Natural killer cell (primary cell): ENCODE data around the gene SPPL2A. TPM values are rescaled to one million over a fixed set of nuclear protein-coding genes. Genes with fewer than 3 reads are reported as not detected.

Source experiments
- ATAC-seq, 3 donors: fragments of 150-1000 bp in 2 of 3; fragments of 200-7000 bp in 1 of 3; cut with Tn5 transposase; 1 replicate in 1 of 3; 2 replicates in 2 of 3; pipeline ENCODE4 v1.10.0; 2021; ENCODE audit warnings: mild to moderate bottlenecking in 2 of 3, moderate library complexity in 2 of 3
- DNase-seq, 2 donors: peaks; one replicate each; pipeline versions ENCODE4 v3.0.0 to v3.0.0-alpha.2; 2013 to 2021; ENCODE audit warnings: mixed read lengths in 1 of 2
- H3K27ac ChIP-seq: one replicate; pipeline ENCODE4 v1.5.1; 2013; ENCODE audit warnings: mild to moderate bottlenecking, low read length
- H3K27me3 ChIP-seq: one replicate; pipeline ENCODE4 v1.6.1; 2013; ENCODE audit warnings: low read length; ENCODE audit not compliant: control insufficient read depth, insufficient read depth
- H3K36me3 ChIP-seq: one replicate; pipeline ENCODE4 v1.6.1; 2013; ENCODE audit warnings: low read length; ENCODE audit not compliant: control insufficient read depth, insufficient read depth
- H3K4me1 ChIP-seq: one replicate; pipeline ENCODE4 v1.6.1; 2013; ENCODE audit warnings: low read length; ENCODE audit not compliant: control insufficient read depth, insufficient read depth
- H3K4me3 ChIP-seq: one replicate; pipeline ENCODE4 v1.5.1; 2013; ENCODE audit warnings: low read length
- H3K9me3 ChIP-seq: one replicate; pipeline ENCODE4 v1.6.1; 2013; ENCODE audit warnings: low read length; ENCODE audit not compliant: control insufficient read depth, insufficient read depth
- H3K27ac Mint-ChIP-seq, 2 donors: one replicate each; pipeline ENCODE4 v1.8.0; 2022; ENCODE audit warnings: mild to moderate bottlenecking in 2 of 2, mixed read lengths in 2 of 2, moderate library complexity in 1 of 2
- H3K27me3 Mint-ChIP-seq, 2 donors: one replicate each; pipeline ENCODE4 v1.8.0; 2022; ENCODE audit warnings: low read depth in 2 of 2, mixed read lengths in 2 of 2
- H3K36me3 Mint-ChIP-seq: one replicate; pipeline ENCODE4 v1.8.0; 2022; ENCODE audit warnings: mixed read lengths
- H3K4me1 Mint-ChIP-seq, 2 donors: one replicate each; pipeline ENCODE4 v1.8.0; 2022; ENCODE audit warnings: mixed read lengths in 2 of 2
- H3K4me3 Mint-ChIP-seq: one replicate; pipeline ENCODE4 v1.8.0; 2022; ENCODE audit warnings: mild to moderate bottlenecking, moderate library complexity, mixed read lengths
- H3K9me3 Mint-ChIP-seq, 2 donors: one replicate each; pipeline ENCODE4 v1.8.0; 2022; ENCODE audit warnings: mixed read lengths in 2 of 2
- WGBS: methylation state at CpG from one replicate; pipeline ENCODE4 v1.1.7; 2013; ENCODE audit warnings: missing lambda C conversion rate; ENCODE audit not compliant: insufficient coverage; 5-methylcytosine and 5-hydroxymethylcytosine counted together
- intact Hi-C: fragments of 100-400 bp; cut with micrococcal nuclease; formaldehyde crosslinking; loops from one replicate; pipeline ENCODE4 v1.14.2; 2022
- total RNA-seq, 4 donors: library from RNA; stranded (reverse); fragments of 120-200 nt in 1 of 4; gene quantifications; one replicate each; pipeline versions ENCODE4 v1.2.3 to v1.2.4, GENCODE V29; 2013 to 2022
- TF ChIP-seq, protein P1 (sequence below): fragments of 200-600 bp; IDR thresholded peaks from one replicate; pipeline ENCODE4 v1.8.0; 2022; ENCODE audit warnings: antibody characterized with exemption

SPPL2A gene
- total RNA-seq, 3 donors from 2014 or later (not counting 1 experiment from before 2014, with no cell fraction given): 104 to 122 (median 120) TPM

- Histone ChIP-seq H3K4me3 (no peak overlapping the region), H3K27ac (no peak overlapping the region), H3K27me3 (no peaks in the 10 kb centered on the region), H3K4me1 (no peaks in the 10 kb centered on the region), H3K36me3 (no peaks in the 10 kb centered on the region), H3K9me3 (no peaks in the 10 kb centered on the region)
- Mint-ChIP-seq H3K27ac (no peak overlapping the region), H3K27me3 (peaks cover 0 to 6% of the 10 kb centered on the region in 2 donors), H3K36me3 (no peaks in the 10 kb centered on the region), H3K9me3 (no peaks in the 10 kb centered on the region), H3K4me1 (no peaks in the 10 kb centered on the region), H3K4me3 (no peak overlapping the region)
- DNase-seq (no peak), ATAC-seq (no peak)
- TF ChIP-seq, protein P1, sequence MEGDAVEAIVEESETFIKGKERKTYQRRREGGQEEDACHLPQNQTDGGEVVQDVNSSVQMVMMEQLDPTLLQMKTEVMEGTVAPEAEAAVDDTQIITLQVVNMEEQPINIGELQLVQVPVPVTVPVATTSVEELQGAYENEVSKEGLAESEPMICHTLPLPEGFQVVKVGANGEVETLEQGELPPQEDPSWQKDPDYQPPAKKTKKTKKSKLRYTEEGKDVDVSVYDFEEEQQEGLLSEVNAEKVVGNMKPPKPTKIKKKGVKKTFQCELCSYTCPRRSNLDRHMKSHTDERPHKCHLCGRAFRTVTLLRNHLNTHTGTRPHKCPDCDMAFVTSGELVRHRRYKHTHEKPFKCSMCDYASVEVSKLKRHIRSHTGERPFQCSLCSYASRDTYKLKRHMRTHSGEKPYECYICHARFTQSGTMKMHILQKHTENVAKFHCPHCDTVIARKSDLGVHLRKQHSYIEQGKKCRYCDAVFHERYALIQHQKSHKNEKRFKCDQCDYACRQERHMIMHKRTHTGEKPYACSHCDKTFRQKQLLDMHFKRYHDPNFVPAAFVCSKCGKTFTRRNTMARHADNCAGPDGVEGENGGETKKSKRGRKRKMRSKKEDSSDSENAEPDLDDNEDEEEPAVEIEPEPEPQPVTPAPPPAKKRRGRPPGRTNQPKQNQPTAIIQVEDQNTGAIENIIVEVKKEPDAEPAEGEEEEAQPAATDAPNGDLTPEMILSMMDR: no peak
- WGBS: 96% methylated on average over 2 of the region's 2 CpGs
- intact Hi-C loops: no loop called here
These were observed 20.9 kb upstream of the SPPL2A start for GRCh38 chr15:50786438-50786837.

- Histone ChIP-seq H3K36me3 (no peaks in the 10 kb centered on the region), H3K4me3 (no peak overlapping the region), H3K27ac (no peak overlapping the region), H3K27me3 (no peaks in the 10 kb centered on the region), H3K9me3 (no peaks in the 10 kb centered on the region), H3K4me1 (no peaks in the 10 kb centered on the region)
- Mint-ChIP-seq H3K9me3 (no peaks in the 10 kb centered on the region), H3K27me3 (peaks cover 0 to 6% of the 10 kb centered on the region in 2 donors), H3K4me3 (no peak overlapping the region), H3K4me1 (no peaks in the 10 kb centered on the region), H3K36me3 (no peaks in the 10 kb centered on the region), H3K27ac (no peak overlapping the region)
- no peak for DNase-seq
- TF ChIP-seq, protein P1: no peak
- intact Hi-C loops: no loop called here
- no peak for ATAC-seq
These were observed 18.4 kb upstream of the SPPL2A start for GRCh38 chr15:50783895-50784294.

DNA sequence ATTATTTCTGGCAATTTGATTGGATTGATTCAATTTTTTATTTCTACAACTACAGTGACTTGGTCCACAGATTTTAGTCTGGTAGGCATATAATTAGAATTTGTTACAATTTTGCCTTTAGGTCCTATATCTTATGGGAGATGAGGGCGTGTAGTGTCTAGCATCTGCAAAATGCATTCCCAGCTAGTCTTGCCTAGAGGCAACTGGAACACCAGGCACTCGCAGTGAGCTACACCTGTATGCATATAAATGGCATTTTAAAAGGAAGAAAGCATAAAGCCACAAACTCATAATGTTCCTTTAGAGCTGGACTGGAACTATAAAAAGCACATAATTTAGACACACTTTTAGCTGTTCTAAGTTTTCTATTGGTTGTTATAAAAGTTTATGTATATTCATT lies 17.9 kb upstream of the SPPL2A start:
- TF ChIP-seq, protein P1: no peak

GRCh38 chr15:50778086-50778485 lies 12.6 kb upstream of the SPPL2A start:
- no peak overlapping the region for H3K27ac Mint-ChIP-seq
- Histone ChIP-seq H3K4me3 (no peak overlapping the region), H3K36me3 (no peaks in the 10 kb centered on the region), H3K27me3 (no peaks in the 10 kb centered on the region), H3K9me3 (no peaks in the 10 kb centered on the region), H3K4me1 (peaks cover 8% of the 10 kb centered on the region), H3K27ac (no peak overlapping the region)
- no peaks in the 10 kb centered on the region for H3K27me3 Mint-ChIP-seq
- no peak overlapping the region for H3K4me3 Mint-ChIP-seq
- WGBS: 97% methylated on average over 5 of the region's 5 CpGs
- intact Hi-C loops: no loop called here
- no peak for DNase-seq
- H3K9me3 Mint-ChIP-seq: no peaks in the 10 kb centered on the region
- TF ChIP-seq, protein P1: no peak
- peaks cover 7 to 15% of the 10 kb centered on the region in 2 donors for H3K4me1 Mint-ChIP-seq
- H3K36me3 Mint-ChIP-seq: no peaks in the 10 kb centered on the region
- ATAC-seq: no peak

More for the DNA sequence above, 17.9 kb upstream of the SPPL2A start:
- Mint-ChIP-seq H3K36me3 (no peaks in the 10 kb centered on the region), H3K9me3 (no peaks in the 10 kb centered on the region), H3K4me1 (no peaks in the 10 kb centered on the region), H3K27ac (no peak overlapping the region), H3K27me3 (peaks cover 0 to 6% of the 10 kb centered on the region in 2 donors), H3K4me3 (no peak overlapping the region)
- ATAC-seq (no peak), DNase-seq (no peak)
- WGBS: 82% methylated on average over 2 of the region's 2 CpGs
- Histone ChIP-seq H3K4me3 (no peak overlapping the region), H3K9me3 (no peaks in the 10 kb centered on the region), H3K36me3 (no peaks in the 10 kb centered on the region), H3K27ac (no peak overlapping the region), H3K4me1 (no peaks in the 10 kb centered on the region), H3K27me3 (no peaks in the 10 kb centered on the region)
- intact Hi-C loops: no loop called here
